OCI-LY1 (cell line): ENCODE results near the gene CD300E.

ENCODE experiments used
- EZH2 ChIP-seq: fragments of 200-600 bp; sonication (generic), shearing (Covaris generic); IDR thresholded peaks from 2 replicates; pipeline ENCODE4 v1.8.0; 2017; ENCODE audit warnings: borderline replicate concordance, mixed run types, mild to moderate bottlenecking, antibody characterized with exemption, low read length, moderate library complexity, mixed read lengths
- TF ChIP-seq, protein P1 (sequence below): fragments of 200-600 bp; sonication (generic), shearing (Covaris generic); IDR thresholded peaks from 2 replicates; pipeline ENCODE4 v1.5.1; 2017; ENCODE audit warnings: mild to moderate bottlenecking, antibody characterized with exemption, low read length, moderate library complexity, mixed read lengths

DNA sequence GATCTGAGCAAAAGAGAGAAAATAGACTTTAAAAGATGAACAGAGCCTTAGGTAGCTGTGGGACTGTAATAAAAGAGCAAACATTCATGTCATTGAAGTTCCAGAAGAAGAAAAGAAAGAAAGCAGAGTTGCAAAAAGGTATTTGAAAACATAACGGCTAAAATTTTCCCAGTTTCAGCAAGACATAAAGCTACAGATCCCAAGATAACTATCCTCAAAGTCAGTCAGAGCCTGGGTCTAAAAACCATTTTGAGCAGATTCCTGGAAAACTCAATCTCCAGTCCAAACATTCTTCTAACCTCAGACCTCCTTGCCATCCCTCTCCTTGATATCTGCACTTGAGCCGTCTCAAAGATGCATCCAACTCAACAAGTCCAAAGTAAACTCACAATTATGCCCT, 20.9 kb upstream of the CD300E start:
- TF ChIP-seq, protein P1, sequence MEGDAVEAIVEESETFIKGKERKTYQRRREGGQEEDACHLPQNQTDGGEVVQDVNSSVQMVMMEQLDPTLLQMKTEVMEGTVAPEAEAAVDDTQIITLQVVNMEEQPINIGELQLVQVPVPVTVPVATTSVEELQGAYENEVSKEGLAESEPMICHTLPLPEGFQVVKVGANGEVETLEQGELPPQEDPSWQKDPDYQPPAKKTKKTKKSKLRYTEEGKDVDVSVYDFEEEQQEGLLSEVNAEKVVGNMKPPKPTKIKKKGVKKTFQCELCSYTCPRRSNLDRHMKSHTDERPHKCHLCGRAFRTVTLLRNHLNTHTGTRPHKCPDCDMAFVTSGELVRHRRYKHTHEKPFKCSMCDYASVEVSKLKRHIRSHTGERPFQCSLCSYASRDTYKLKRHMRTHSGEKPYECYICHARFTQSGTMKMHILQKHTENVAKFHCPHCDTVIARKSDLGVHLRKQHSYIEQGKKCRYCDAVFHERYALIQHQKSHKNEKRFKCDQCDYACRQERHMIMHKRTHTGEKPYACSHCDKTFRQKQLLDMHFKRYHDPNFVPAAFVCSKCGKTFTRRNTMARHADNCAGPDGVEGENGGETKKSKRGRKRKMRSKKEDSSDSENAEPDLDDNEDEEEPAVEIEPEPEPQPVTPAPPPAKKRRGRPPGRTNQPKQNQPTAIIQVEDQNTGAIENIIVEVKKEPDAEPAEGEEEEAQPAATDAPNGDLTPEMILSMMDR: no peak
- TF ChIP-seq EZH2: no peak
